ENCODE data around the gene EID2.

- no peak for TF ChIP-seq CTCF (optimal IDR thresholded peaks at IDR 0.05 in 1 of 3, IDR thresholded peaks at IDR 0.05 in 1 of 3, conservative IDR thresholded peaks at IDR 0.05 in 1 of 3; ENCODE audit: extremely low read depth in 1 of 3, insufficient read depth in 2 of 3, low read length in 3 of 3)
- TF ChIP-seq EZH2 (IDR thresholded peaks at IDR 0.05; ENCODE audit: low read length), result no peak
These were observed 47.5 kb upstream of the EID2 start for GRCh38 chr19:39587496-39587895.
